H9 (cell line): ENCODE measurements around the gene BRMS1. TPM values are rescaled to one million over a fixed set of nuclear protein-coding genes. Genes with fewer than 3 reads are reported as not detected.

Experiments used
- DNase-seq: peaks from one replicate; pipeline ENCODE4 v3.0.0-alpha.2; 2017
- H2AFZ ChIP-seq: one replicate; pipeline ENCODE4 v1.6.1; 2013; ENCODE audit warnings: mild to moderate bottlenecking, low read length, control low read depth, moderate library complexity
- H2AK5ac ChIP-seq: 2 replicates; pipeline ENCODE4 v1.6.1; 2013; ENCODE audit warnings: low read length, control low read depth, mixed read lengths; ENCODE audit not compliant: insufficient read length
- H2BK120ac ChIP-seq: one replicate; pipeline ENCODE4 v1.6.1; 2013; ENCODE audit warnings: low read depth, mild to moderate bottlenecking, low read length, control low read depth, inconsistent platforms; ENCODE audit not compliant: poor library complexity, severe bottlenecking
- H2BK12ac ChIP-seq: 2 replicates; pipeline ENCODE4 v1.6.1; 2013; ENCODE audit warnings: low read length, control low read depth, mixed read lengths, low read depth; ENCODE audit not compliant: insufficient read length
- H2BK15ac ChIP-seq: 2 replicates; pipeline ENCODE4 v1.6.1; 2013; ENCODE audit warnings: low read depth, low read length, control low read depth
- H2BK20ac ChIP-seq: one replicate; pipeline ENCODE4 v1.6.1; 2013; ENCODE audit warnings: low read depth, mild to moderate bottlenecking, low read length, control low read depth, inconsistent platforms; ENCODE audit not compliant: poor library complexity, severe bottlenecking
- H2BK5ac ChIP-seq: 2 replicates; pipeline ENCODE4 v1.6.1; 2013; ENCODE audit warnings: low read length, control low read depth, mixed read lengths; ENCODE audit not compliant: insufficient read length
- H3K14ac ChIP-seq: 2 replicates; pipeline ENCODE4 v1.6.1; 2013; ENCODE audit warnings: low read length, control low read depth; ENCODE audit not compliant: insufficient read depth
- H3K18ac ChIP-seq: 2 replicates; pipeline ENCODE4 v1.6.1; 2013; ENCODE audit warnings: low read depth, mild to moderate bottlenecking, mixed read lengths, low read length, control low read depth; ENCODE audit not compliant: insufficient read length
- H3K23ac ChIP-seq: 2 replicates; pipeline ENCODE4 v1.6.1; 2013; ENCODE audit warnings: low read length, control low read depth, mixed read lengths, low read depth; ENCODE audit not compliant: insufficient read length
- H3K23me2 ChIP-seq: 2 replicates; pipeline ENCODE4 v1.6.1; 2013; ENCODE audit warnings: low read depth, mild to moderate bottlenecking, mixed read lengths, low read length, control low read depth; ENCODE audit not compliant: insufficient read length, poor library complexity, severe bottlenecking
- H3K27ac ChIP-seq: 2 replicates; pipeline ENCODE4 v1.5.1; 2013; ENCODE audit warnings: low read length, control low read depth, mixed read lengths, low read depth; ENCODE audit not compliant: insufficient read length
- H3K27me3 ChIP-seq: 2 replicates; pipeline ENCODE4 v1.6.1; 2013; ENCODE audit warnings: low read length, control low read depth, inconsistent platforms; ENCODE audit not compliant: insufficient read depth
- H3K4ac ChIP-seq: 2 replicates; pipeline ENCODE4 v1.6.1; 2013; ENCODE audit warnings: low read depth, mild to moderate bottlenecking, control low read depth, inconsistent platforms, low read length, moderate library complexity
- H3K4me1 ChIP-seq: 2 replicates; pipeline ENCODE4 v1.6.1; 2013; ENCODE audit warnings: low read length, control low read depth, inconsistent platforms; ENCODE audit not compliant: insufficient read depth
- H3K4me2 ChIP-seq: 2 replicates; pipeline ENCODE4 v1.6.1; 2013; ENCODE audit warnings: low read length, control low read depth, mixed read lengths; ENCODE audit not compliant: insufficient read length, insufficient read depth
- H3K56ac ChIP-seq: 2 replicates; pipeline ENCODE4 v1.6.1; 2013; ENCODE audit warnings: low read depth, mild to moderate bottlenecking, mixed read lengths, low read length, control low read depth; ENCODE audit not compliant: insufficient read length
- H3K79me1 ChIP-seq: 2 replicates; pipeline ENCODE4 v1.6.1; 2013; ENCODE audit warnings: low read depth, mild to moderate bottlenecking, moderate library complexity, low read length, control low read depth, inconsistent platforms; ENCODE audit not compliant: insufficient read depth, poor library complexity, severe bottlenecking
- H3K79me2 ChIP-seq: 2 replicates; pipeline ENCODE4 v1.6.1; 2013; ENCODE audit warnings: low read length, control low read depth, inconsistent platforms; ENCODE audit not compliant: insufficient read depth
- H3K9ac ChIP-seq: 2 replicates; pipeline ENCODE4 v1.6.1; 2013; ENCODE audit warnings: low read length, control low read depth, mixed read lengths; ENCODE audit not compliant: insufficient read length; ENCODE audit errors: extremely low read depth
- H3K9me3 ChIP-seq: one replicate; pipeline ENCODE4 v1.6.1; 2013; ENCODE audit warnings: low read depth, low read length, inconsistent platforms; ENCODE audit not compliant: control insufficient read depth
- H3T11ph ChIP-seq: one replicate; pipeline ENCODE4 v1.6.1; 2013; ENCODE audit warnings: mild to moderate bottlenecking, low read length, control low read depth, inconsistent platforms
- H4K20me1 ChIP-seq: one replicate; pipeline ENCODE4 v1.6.1; 2013; ENCODE audit not compliant: control insufficient read depth, insufficient read length, insufficient read depth
- H4K5ac ChIP-seq: 2 replicates; pipeline ENCODE4 v1.6.1; 2013; ENCODE audit warnings: low read depth, mild to moderate bottlenecking, mixed read lengths, low read length, control low read depth; ENCODE audit not compliant: insufficient read length
- H4K8ac ChIP-seq: replicated peaks from 2 replicates; pipeline ENCODE4 v1.6.1; 2013; ENCODE audit warnings: low read length, control low read depth, mixed read lengths, low read depth; ENCODE audit not compliant: insufficient read length
- H4K91ac ChIP-seq: 2 replicates; pipeline ENCODE4 v1.6.1; 2013; ENCODE audit warnings: low read depth, mild to moderate bottlenecking, moderate library complexity, mixed read lengths, low read length, control low read depth; ENCODE audit not compliant: insufficient read length
- H3K27ac Mint-ChIP-seq, 3 experiments: 2 replicates in 2 of 3; 3 replicates in 1 of 3; pipeline ENCODE4 v1.8.0; 2020 to 2021; ENCODE audit warnings: mixed read lengths in 3 of 3, mild to moderate bottlenecking in 1 of 3, moderate library complexity in 1 of 3
- H3K27me3 Mint-ChIP-seq: 2 replicates; pipeline ENCODE4 v1.8.0; 2021; ENCODE audit warnings: low read depth, mild to moderate bottlenecking, moderate library complexity, mixed read lengths
- H3K36me3 Mint-ChIP-seq, 3 experiments: 2 replicates in 2 of 3; 3 replicates in 1 of 3; pipeline ENCODE4 v1.8.0; 2020 to 2021; ENCODE audit warnings: low read depth in 3 of 3, mixed read lengths in 3 of 3; ENCODE audit not compliant: insufficient read depth in 1 of 3
- H3K4me1 Mint-ChIP-seq, 2 experiments: 2 replicates each; pipeline ENCODE4 v1.8.0; 2020; ENCODE audit warnings: mixed read lengths in 2 of 2
- H3K4me3 Mint-ChIP-seq, 2 experiments: 2 replicates in 1 of 2; 3 replicates in 1 of 2; pipeline ENCODE4 v1.8.0; 2020 to 2021; ENCODE audit warnings: mild to moderate bottlenecking in 2 of 2, mixed read lengths in 2 of 2, moderate library complexity in 1 of 2
- H3K9me3 Mint-ChIP-seq, 2 experiments: 2 replicates in 1 of 2; 3 replicates in 1 of 2; pipeline ENCODE4 v1.8.0; 2020; ENCODE audit warnings: mild to moderate bottlenecking in 2 of 2, mixed read lengths in 2 of 2, moderate library complexity in 1 of 2
- WGBS: extraction: QIAGEN DNeasy Blood & Tissue Kit; methylation state at CpG from one replicate; pipeline ENCODE4 v1.1.7; 2013; ENCODE audit warnings: missing lambda C conversion rate, low lambda C conversion rate, mixed read lengths; ENCODE audit not compliant: insufficient read length; ENCODE audit errors: extremely low coverage; 5-methylcytosine and 5-hydroxymethylcytosine counted together
- total RNA-seq: library from RNA; stranded (reverse); gene quantifications from 2 replicates; pipeline ENCODE4 v1.2.1, GENCODE V29; 2021
- TF ChIP-seq, protein P1 (sequence below): fragments of 200-600 bp; sonication (generic); conservative IDR thresholded peaks from 3 replicates; pipeline ENCODE4 v1.8.0; 2021; ENCODE audit warnings: antibody characterized with exemption, mild to moderate bottlenecking

The BRMS1 gene
- total RNA-seq, 1 experiment from 2014 or later = 50.1 TPM

DNA sequence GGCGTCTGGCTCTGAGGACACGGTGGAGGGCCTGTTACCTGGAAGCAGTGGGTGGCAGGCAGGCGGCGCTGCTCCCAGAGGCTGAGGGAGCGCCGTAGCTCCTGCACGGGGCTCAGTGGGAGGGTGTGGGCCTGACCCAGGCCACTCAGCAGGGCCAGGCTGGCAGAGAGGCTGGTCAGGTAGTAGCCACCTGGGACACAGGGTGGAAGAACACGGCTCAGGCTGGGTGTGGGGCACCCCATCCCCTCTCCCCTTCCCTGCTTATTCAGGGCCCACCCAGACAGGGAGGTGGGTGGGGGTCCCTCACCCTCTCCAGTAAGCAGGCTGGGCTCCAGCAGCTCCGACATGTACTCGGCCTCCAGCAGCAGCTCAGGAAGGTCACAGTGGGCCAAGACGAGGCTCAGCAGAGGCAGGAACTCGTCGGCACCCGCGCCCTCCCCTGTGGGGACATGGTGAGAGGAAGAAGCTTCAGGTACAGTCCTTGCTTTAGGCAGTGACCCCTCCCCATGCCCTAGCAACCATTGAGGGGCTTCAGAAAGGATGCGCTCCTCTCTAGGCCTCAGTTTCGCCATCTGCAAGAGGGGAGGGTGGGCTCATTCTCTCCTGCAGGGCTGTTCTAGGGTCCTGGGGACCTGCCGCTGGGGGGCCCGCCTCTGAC is 11.6 kb downstream of the BRMS1 start:
- H3K18ac ChIP-seq = no peak overlapping the region
- H2AK5ac ChIP-seq = no peak overlapping the region
- no peak overlapping the region for H3K14ac ChIP-seq
- no peak overlapping the region for H4K8ac ChIP-seq
- H2BK12ac ChIP-seq = no peak overlapping the region
- no peak overlapping the region for H3K23ac ChIP-seq
- H3K4me2 ChIP-seq = no peak overlapping the region
- H3K27ac Mint-ChIP-seq = no peak overlapping the region
- TF ChIP-seq, protein P1, sequence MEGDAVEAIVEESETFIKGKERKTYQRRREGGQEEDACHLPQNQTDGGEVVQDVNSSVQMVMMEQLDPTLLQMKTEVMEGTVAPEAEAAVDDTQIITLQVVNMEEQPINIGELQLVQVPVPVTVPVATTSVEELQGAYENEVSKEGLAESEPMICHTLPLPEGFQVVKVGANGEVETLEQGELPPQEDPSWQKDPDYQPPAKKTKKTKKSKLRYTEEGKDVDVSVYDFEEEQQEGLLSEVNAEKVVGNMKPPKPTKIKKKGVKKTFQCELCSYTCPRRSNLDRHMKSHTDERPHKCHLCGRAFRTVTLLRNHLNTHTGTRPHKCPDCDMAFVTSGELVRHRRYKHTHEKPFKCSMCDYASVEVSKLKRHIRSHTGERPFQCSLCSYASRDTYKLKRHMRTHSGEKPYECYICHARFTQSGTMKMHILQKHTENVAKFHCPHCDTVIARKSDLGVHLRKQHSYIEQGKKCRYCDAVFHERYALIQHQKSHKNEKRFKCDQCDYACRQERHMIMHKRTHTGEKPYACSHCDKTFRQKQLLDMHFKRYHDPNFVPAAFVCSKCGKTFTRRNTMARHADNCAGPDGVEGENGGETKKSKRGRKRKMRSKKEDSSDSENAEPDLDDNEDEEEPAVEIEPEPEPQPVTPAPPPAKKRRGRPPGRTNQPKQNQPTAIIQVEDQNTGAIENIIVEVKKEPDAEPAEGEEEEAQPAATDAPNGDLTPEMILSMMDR = no peak
- H3K9ac ChIP-seq = no peak overlapping the region
- H2BK20ac ChIP-seq = no peak overlapping the region
- H4K5ac ChIP-seq = no peak overlapping the region
- no peaks in the 10 kb centered on the region for H3K23me2 ChIP-seq
- no peak overlapping the region for H2BK5ac ChIP-seq
- H2BK120ac ChIP-seq = no peak overlapping the region
- H3T11ph ChIP-seq = no peak overlapping the region
- H3K79me2 ChIP-seq = no peaks in the 10 kb centered on the region
- no peak overlapping the region for H4K91ac ChIP-seq
- DNase-seq = no peak
- no peak overlapping the region for H3K4me3 Mint-ChIP-seq
- no peaks in the 10 kb centered on the region; the same call in 1 of the 2 replicates for H3K27me3 ChIP-seq
- no peak overlapping the region for H3K4ac ChIP-seq
- WGBS = no CpG with 5 or more reads among the region's 19 CpGs
- no peaks in the 10 kb centered on the region for H3K79me1 ChIP-seq
- peaks cover 2 to 11% (median 4%) of the 10 kb centered on the region in 3 experiments; a peak in 5 of 7 replicates for H3K36me3 Mint-ChIP-seq
- no peak overlapping the region for H3K56ac ChIP-seq
- 0 out of 2 replicates have a peak, but pooled peaks cover 3% of the 10 kb centered on the region for H3K4me1 ChIP-seq
- H4K20me1 ChIP-seq = no peaks in the 10 kb centered on the region
- no peak overlapping the region for H2BK15ac ChIP-seq
- no peak overlapping the region for H2AFZ ChIP-seq
- H3K27me3 Mint-ChIP-seq = peaks cover 4% of the 10 kb centered on the region
- no peaks in the 10 kb centered on the region for H3K9me3 Mint-ChIP-seq
- H3K9me3 ChIP-seq = no peaks in the 10 kb centered on the region
- H3K4me1 Mint-ChIP-seq = peaks cover 24 to 25% of the 10 kb centered on the region in 2 experiments
- H3K27ac ChIP-seq = no peak overlapping the region
